Measurements from ENCODE around the gene RRM1.
"Not testable (repeated sequence)": the region's sequence is repeated elsewhere in the genome, so short reads cannot be mapped to it uniquely, and the experiment has no call there.

Gene RRM1

GRCh38 chr11:4146070-4146771, 51.6 kb downstream of the RRM1 start:
- DNase-seq, result no peak

GRCh38 chr11:4146772-4147098, 52.1 kb downstream of the RRM1 start:
- no peak for DNase-seq

GRCh38 chr11:4154503-4154902, 59.9 kb downstream of the RRM1 start:
- DNase-seq, result no peak

DNA sequence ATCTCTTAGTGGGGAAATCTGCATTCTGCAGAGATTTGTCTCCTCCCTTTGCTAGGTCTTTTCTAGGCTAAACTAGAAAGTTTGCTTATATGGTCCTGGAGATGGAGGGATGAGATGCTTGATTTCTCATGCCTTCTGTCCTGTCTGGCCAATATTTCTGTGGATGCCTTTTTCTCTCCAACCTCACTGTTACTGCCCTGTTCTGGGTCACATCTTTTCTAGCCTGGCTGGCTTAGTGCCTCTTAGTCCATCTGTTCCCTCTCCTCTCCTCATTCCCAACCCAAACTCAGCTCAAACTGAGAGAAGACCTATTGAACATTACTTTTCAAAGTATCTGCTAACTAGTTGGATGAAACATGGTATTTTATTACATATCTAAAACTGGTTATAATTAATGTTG, 62.0 kb downstream of the RRM1 start:
- no peak for DNase-seq

DNA sequence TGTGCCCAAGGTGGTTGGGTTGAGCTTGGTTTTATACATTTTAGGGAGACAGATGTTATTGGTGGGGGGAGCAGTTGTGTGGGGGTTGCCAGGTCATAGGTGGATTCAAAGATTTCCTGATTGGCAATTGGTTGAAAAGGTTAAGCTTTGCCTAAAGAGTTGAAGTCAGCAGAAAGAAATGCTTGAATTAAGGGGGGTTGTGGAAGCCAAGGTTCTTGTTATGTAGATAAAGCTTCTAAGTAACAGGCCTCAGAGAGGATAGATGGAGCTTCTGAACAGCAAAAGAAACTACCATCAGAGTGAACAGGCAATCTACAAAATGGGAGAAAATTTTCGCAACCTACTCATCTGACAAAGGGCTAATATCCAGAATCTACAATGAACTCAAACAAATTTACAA, 64.2 kb downstream of the RRM1 start:
- DNase-seq, result not testable (repeated sequence)

DNA sequence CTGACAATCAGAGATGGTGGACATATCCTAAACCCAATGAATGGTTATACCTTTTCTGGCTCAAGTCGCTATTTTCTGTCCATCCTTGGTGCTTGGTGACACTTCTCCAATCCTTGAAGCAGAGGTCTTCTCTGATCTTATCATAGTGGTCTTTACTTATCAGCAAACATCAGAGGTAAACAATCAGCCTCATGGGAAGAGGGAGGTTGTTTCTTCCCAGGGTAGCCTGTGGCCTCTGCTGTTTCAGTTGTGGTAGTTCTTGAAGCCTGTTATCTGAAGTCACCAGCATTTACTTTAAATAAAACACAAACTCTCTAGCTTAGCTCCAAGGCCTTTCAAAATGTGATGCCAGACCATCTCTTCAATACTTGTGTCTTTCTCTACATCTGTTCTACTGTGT, 66.7 kb downstream of the RRM1 start:
- DNase-seq, result no peak

- DNase-seq, result no peak
Observed at GRCh38 chr11:4164884-4165590, 70.4 kb downstream of the RRM1 start.

- DNase-seq, result no peak
Observed at GRCh38 chr11:4167292-4167691, 72.7 kb downstream of the RRM1 start.

GRCh38 chr11:4167758-4168157, 73.2 kb downstream of the RRM1 start:
- DNase-seq, result no peak

DNA sequence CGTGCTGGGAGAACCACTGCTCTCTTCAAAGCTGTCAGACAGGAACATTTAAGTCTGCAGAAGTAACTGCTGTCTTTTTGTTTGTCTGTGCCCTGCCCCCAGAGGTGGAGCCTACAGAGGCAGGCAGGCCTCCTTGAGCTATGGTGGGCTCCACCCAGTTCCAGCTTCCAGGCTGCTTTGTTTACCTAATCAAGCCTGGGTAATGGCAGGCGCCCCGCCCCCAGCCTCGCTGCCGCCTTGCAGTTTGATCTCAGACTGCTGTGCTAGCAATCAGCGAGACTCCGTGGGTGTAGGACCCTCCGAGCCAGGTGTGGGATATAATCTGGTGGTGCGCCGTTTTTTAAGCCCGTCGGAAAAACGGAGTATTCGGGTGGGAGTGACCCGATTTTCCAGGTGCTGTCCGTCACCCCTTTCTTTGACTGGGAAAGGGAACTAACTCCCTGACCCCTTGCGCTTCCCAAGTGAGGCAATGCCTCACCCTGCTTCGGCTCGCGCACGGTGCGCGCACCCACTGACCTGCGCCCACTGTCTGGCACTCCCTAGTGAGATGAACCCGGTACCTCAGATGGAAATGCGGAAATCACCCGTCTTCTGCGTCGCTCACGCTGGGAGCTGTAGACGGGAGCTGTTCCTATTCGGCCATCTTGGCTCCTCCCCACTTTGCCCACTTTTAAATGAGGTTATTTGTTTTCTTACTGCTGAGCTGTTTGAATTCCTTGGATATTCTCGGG, 81.2 kb downstream of the RRM1 start:
- DNase-seq, result not testable (repeated sequence)

DNA sequence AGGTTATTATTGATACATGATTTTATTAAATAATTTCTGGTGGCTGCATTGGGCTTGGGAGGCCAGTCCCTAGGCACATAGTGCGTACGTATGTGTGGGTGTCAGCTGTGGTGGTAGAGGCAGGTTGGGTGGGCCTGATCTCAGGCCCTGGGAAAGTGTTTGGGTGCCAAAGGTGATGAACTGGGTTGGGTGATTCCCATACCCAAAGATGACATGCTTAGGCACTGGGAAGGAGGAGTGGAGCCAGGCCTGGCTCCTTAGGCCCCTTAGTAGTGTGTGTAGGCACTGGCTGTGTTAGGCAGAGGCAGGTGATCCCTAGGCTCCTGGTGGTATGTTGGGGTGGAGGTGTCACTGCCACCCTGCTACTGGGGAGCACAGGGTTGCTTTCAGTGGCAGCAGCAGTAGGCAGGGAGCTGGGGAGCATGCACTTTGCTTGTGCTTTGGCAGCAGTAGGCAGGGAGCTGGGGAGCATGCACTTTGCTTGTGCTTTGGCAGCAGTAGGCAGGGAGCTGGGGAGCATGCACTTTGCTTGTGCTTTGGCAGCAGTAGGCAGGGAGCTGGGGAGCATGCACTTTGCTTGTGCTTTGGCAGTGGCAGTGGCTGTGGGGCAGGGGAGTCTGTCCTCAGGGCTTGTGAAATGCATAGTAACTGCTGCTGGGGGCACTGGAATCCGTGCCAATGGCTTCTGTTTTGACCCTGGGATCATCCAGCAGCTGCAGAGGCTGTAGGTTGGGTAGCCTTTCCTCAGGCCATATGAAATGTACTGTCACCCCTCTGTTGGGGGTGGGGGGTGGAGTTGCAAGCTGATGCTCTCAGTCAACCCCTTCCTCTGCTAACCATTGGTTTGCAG, 84.4 kb downstream of the RRM1 start:
- no peak for DNase-seq

GRCh38 chr11:4180441-4181183, 86.0 kb downstream of the RRM1 start:
- no peak for DNase-seq

GRCh38 chr11:4181782-4182721, 87.5 kb downstream of the RRM1 start:
- DNase-seq, result peak; percentile 7

DNA sequence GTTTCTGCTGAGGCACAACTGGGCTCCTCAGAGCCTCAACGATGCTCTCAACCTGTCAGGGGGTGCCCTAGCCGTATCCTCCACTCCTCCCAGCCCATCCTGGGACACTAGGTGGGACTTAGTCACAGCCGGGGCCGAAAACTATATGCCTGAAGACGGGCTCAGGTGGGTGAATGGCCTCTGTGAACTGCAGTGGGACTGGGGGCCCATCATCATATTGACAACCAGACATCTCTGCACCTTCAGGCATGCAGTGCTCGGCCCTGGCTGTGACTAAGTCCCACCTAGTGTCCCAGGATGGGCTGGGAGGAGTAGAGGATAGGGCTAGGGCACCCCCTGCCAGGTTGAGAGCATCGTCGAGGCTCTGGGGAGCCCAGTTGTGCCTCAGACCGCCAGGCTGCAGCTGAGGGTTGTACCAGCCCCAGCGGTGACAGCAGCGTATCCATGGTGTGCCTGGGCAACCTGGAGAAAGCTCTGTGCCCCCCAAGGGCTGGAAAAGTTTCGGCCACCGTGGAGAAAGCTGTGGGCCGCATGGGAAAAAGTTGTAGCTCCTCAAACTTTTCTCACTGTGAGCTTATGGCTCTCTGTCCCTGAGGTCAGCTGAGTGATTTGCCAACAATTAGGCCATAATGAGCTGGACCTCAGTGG, 88.9 kb downstream of the RRM1 start:
- no peak for DNase-seq

- DNase-seq, result no peak
Observed at GRCh38 chr11:4184163-4184916, 89.7 kb downstream of the RRM1 start.

- no peak for DNase-seq
Observed at GRCh38 chr11:4185561-4185960, 91.0 kb downstream of the RRM1 start.

GRCh38 chr11:4186464-4187054, 92.0 kb downstream of the RRM1 start:
- no peak for DNase-seq

DNA sequence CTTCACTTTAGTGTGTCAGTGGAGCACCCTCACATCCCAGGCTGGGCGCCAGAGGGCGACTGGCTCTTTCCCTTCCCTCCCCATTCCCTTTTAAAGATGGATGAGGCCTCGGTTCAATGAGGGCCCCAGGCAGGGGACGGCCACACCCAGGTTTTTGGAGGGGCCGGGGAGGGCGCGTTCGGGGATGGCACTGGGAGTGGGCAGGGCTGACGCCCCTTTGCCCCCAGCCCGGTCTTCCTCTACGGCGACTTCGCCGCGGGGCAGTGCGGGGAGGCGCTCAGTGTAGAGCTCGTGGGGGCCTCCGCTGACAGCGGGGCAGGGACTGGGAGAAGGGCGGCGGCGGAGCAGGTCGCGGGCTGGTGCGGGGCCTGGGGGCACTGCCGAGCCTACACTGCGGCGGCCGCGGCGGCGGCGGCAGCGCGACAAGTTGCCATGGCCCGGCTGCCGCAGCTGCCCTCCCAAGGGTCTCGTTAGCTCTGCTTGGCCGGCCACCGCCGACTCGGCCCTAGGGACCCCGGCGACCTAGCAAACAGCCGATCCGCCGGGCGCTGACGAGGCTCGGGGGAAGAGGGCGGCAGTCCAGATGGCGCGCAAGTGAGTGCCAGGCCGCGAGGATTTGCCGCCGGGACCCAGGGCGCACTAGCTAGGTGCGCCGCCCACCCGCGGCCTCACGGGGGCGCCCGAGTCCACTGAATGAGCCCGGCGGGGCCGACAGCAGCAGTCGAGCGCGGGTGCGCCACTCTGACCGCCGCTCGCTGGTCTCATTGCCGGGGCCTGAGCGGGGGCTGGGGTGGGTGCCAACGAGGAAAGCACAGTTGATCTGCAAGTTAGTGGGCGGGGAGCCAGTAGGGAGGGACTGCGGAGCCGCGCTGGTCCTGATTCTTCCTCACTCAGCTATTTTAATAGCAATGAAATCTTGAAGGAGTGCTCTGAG, 92.7 kb downstream of the RRM1 start:
- peak; percentile 82 for DNase-seq

Data from CD4-positive, alpha-beta T cell treated with Interleukin-10 for 1 hour (primary cell).